Astrocyte of the spinal cord (primary cell): ENCODE results near the gene PXMP2.
A peak's percentile ranks its signal among the peaks of the same experiment; 100 is the strongest.

Experiments
- DNase-seq: peaks from one replicate; pipeline ENCODE4 v3.0.0; 2011; ENCODE audit warnings: low read depth, low spot score
- H3K4me3 ChIP-seq: 2 replicates; pipeline ENCODE4 v1.5.1; 2011; ENCODE audit warnings: low read depth, mild to moderate bottlenecking, low read length, moderate library complexity
- CTCF ChIP-seq: IDR thresholded peaks from 2 replicates; pipeline ENCODE4 v1.5.1; 2012; ENCODE audit warnings: low read depth, mild to moderate bottlenecking, low read length, inconsistent platforms
- in situ Hi-C: cut with HindIII; loops from 2 replicates; pipeline ENCODE4 v1.10.0; 2017; ENCODE audit warnings: low sequenced_read_pairs

PXMP2 gene

GRCh38 chr12:132710405-132711079, 23.2 kb downstream of the PXMP2 start, which contains the start of gene PGAM5:
PGAM5 (plus strand) TSS chr12:132710842; CDS start chr12:132710877, 35 bp downstream.
- peak within 1 kb of the TSS; percentile 87 for H3K4me3 ChIP-seq
- no peak for TF ChIP-seq CTCF
- in situ Hi-C loops = no loop called here
- peak; percentile 80 for DNase-seq

GRCh38 chr12:132711080-132711843, 23.9 kb downstream of the PXMP2 start:
- DNase-seq = no peak
- in situ Hi-C loops = no loop called here
- H3K4me3 ChIP-seq = peak overlapping the region; percentile 87

GRCh38 chr12:132713123-132713522, 25.7 kb downstream of the PXMP2 start:
- in situ Hi-C loops = no loop called here
- no peak overlapping the region for H3K4me3 ChIP-seq
- no peak for TF ChIP-seq CTCF
- DNase-seq = no peak

More at GRCh38 chr12:132711080-132711843, 23.9 kb downstream of the PXMP2 start:
- TF ChIP-seq CTCF = no peak

- in situ Hi-C loops = no loop called here
- no peak for DNase-seq
- TF ChIP-seq CTCF = no peak
- no peak overlapping the region for H3K4me3 ChIP-seq
Measured at GRCh38 chr12:132715874-132716273, 28.5 kb downstream of the PXMP2 start.

- TF ChIP-seq CTCF = no peak
- in situ Hi-C loops = no loop called here
- no peak overlapping the region for H3K4me3 ChIP-seq
- DNase-seq = no peak
Measured at GRCh38 chr12:132716356-132716755, 29.0 kb downstream of the PXMP2 start.

GRCh38 chr12:132717011-132717410, 29.6 kb downstream of the PXMP2 start:
- in situ Hi-C loops = no loop called here
- H3K4me3 ChIP-seq = no peak overlapping the region
- no peak for DNase-seq
- TF ChIP-seq CTCF = no peak
